WTC11 (cell line): ENCODE results near the gene MBIP. TPM values are rescaled to one million over a fixed set of nuclear protein-coding genes. Genes with fewer than 3 reads are reported as not detected.

ENCODE experiments used
- ATAC-seq: fragments of 200-7000 bp; cut with Tn5 transposase; 2 replicates; pipeline ENCODE4 v1.10.0; 2021; ENCODE audit warnings: mild to moderate bottlenecking, moderate library complexity
- CTCF ChIA-PET: fragments of 300-600 bp; sonication (Branson Sonifier 250); formaldehyde crosslinking; loops from one replicate; lab custom pipeline; 2021; ENCODE audit warnings: antibody characterized with exemption; lab: Charles Lee
- POLR2A ChIA-PET: fragments of 350-600 bp; sonication (Branson Sonifier 250); formaldehyde crosslinking; loops from one replicate; lab custom pipeline; 2021; ENCODE audit warnings: antibody characterized with exemption; lab: Charles Lee
- DNase-seq: peaks from one replicate; pipeline ENCODE4 v3.0.0; 2021; ENCODE audit warnings: low spot score
- H3K27ac Mint-ChIP-seq: 2 replicates; pipeline ENCODE4 v1.8.0; 2021; ENCODE audit warnings: mixed read lengths
- H3K27me3 Mint-ChIP-seq: 2 replicates; pipeline ENCODE4 v1.8.0; 2021; ENCODE audit warnings: low read depth, mild to moderate bottlenecking, moderate library complexity, mixed read lengths
- H3K36me3 Mint-ChIP-seq: 2 replicates; pipeline ENCODE4 v1.8.0; 2021; ENCODE audit warnings: mixed read lengths
- H3K4me1 Mint-ChIP-seq: 2 replicates; pipeline ENCODE4 v1.8.0; 2022; ENCODE audit warnings: mixed read lengths
- H3K4me3 Mint-ChIP-seq: 2 replicates; pipeline ENCODE4 v1.8.0; 2021; ENCODE audit warnings: mild to moderate bottlenecking, moderate library complexity, mixed read lengths
- H3K9me3 Mint-ChIP-seq: 2 replicates; pipeline ENCODE4 v1.8.0; 2021; ENCODE audit warnings: mixed read lengths
- AR ChIP-seq: fragments of 250-450 bp; sonication (Bioruptor Pico); IDR thresholded peaks from 2 replicates; pipeline ENCODE4 v1.9.0; 2021; ENCODE audit warnings: mild to moderate bottlenecking
- ATF6 ChIP-seq: sonication (generic); formaldehyde crosslinking; IDR thresholded peaks from 2 replicates; pipeline ENCODE4 v1.8.1; 2023; ENCODE audit warnings: mild to moderate bottlenecking, missing genetic modification reagents
- CBFB ChIP-seq: sonication (generic); formaldehyde crosslinking; IDR thresholded peaks from 2 replicates; pipeline ENCODE4 v1.8.1; 2022; ENCODE audit warnings: mild to moderate bottlenecking, low read depth, missing genetic modification reagents
- EMX1 ChIP-seq: fragments of 250-450 bp; sonication (Bioruptor Pico); IDR thresholded peaks from 2 replicates; pipeline ENCODE4 v1.8.0; 2021; ENCODE audit warnings: mild to moderate bottlenecking
- FOXJ3 ChIP-seq: sonication (generic); formaldehyde crosslinking; IDR thresholded peaks from 2 replicates; pipeline ENCODE4 v1.9.0; 2021; ENCODE audit warnings: missing genetic modification reagents, mild to moderate bottlenecking, borderline replicate concordance
- GABPB1 ChIP-seq: sonication (generic); formaldehyde crosslinking; IDR thresholded peaks from 2 replicates; pipeline ENCODE4 v1.8.1; 2023; ENCODE audit warnings: mild to moderate bottlenecking, missing genetic modification reagents
- IRF1 ChIP-seq: sonication (generic); formaldehyde crosslinking; IDR thresholded peaks from 2 replicates; pipeline ENCODE4 v1.8.0; 2023; ENCODE audit warnings: missing genetic modification reagents
- JUN ChIP-seq: sonication (generic); formaldehyde crosslinking; IDR thresholded peaks from 2 replicates; pipeline ENCODE4 v1.8.0; 2023; ENCODE audit warnings: mild to moderate bottlenecking, missing genetic modification reagents
- KAT7 ChIP-seq: sonication (generic); formaldehyde crosslinking; IDR thresholded peaks from 2 replicates; pipeline ENCODE4 v1.8.1; 2023; ENCODE audit warnings: missing genetic modification reagents, mild to moderate bottlenecking, borderline replicate concordance
- NR3C1 ChIP-seq: sonication (generic); formaldehyde crosslinking; conservative IDR thresholded peaks from 2 replicates; pipeline ENCODE4 v1.8.1; 2023; ENCODE audit warnings: low read depth, mild to moderate bottlenecking, missing genetic modification reagents
- TP53 ChIP-seq: sonication (generic); formaldehyde crosslinking; IDR thresholded peaks from 2 replicates; pipeline ENCODE4 v1.8.1; 2023; ENCODE audit warnings: mild to moderate bottlenecking, missing genetic modification reagents
- ZNF263 ChIP-seq: sonication (generic); formaldehyde crosslinking; IDR thresholded peaks from 2 replicates; pipeline ENCODE4 v1.8.1; 2022; ENCODE audit warnings: low read depth, mild to moderate bottlenecking, moderate library complexity, missing genetic modification reagents
- ZNF396 ChIP-seq: fragments of 250-450 bp; sonication (Bioruptor Pico); IDR thresholded peaks from 2 replicates; pipeline ENCODE4 v1.8.0; 2021; ENCODE audit warnings: mild to moderate bottlenecking, moderate library complexity, borderline replicate concordance
- ZNF532 ChIP-seq: fragments of 250-450 bp; sonication (Bioruptor Pico); IDR thresholded peaks from 2 replicates; pipeline ENCODE4 v1.9.0; 2021; ENCODE audit warnings: mild to moderate bottlenecking, borderline replicate concordance
- ZNF671 ChIP-seq: fragments of 250-450 bp; sonication (Bioruptor Pico); IDR thresholded peaks from 2 replicates; pipeline ENCODE4 v1.8.0; 2021; ENCODE audit warnings: mild to moderate bottlenecking
- total RNA-seq: library from RNA; stranded (reverse); gene quantifications from 3 replicates; pipeline ENCODE4 v1.2.3, GENCODE V29; 2021
- TF ChIP-seq, protein P1 (sequence below): fragments of 250-450 bp; sonication (Bioruptor Pico); IDR thresholded peaks from 2 replicates; pipeline ENCODE4 v1.8.0; 2021; ENCODE audit warnings: mild to moderate bottlenecking
- TF ChIP-seq, protein P2 (sequence below): fragments of 250-450 bp; sonication (Bioruptor Pico); IDR thresholded peaks from 2 replicates; pipeline ENCODE4 v1.9.0; 2021; ENCODE audit warnings: mild to moderate bottlenecking
- TF ChIP-seq, protein P3 (sequence below): sonication (generic); formaldehyde crosslinking; IDR thresholded peaks from 2 replicates; pipeline ENCODE4 v1.8.1; 2023; ENCODE audit warnings: mild to moderate bottlenecking, missing genetic modification reagents, moderate library complexity

The MBIP gene
- total RNA-seq, 1 experiment from 2014 or later: 18.4 TPM

DNA sequence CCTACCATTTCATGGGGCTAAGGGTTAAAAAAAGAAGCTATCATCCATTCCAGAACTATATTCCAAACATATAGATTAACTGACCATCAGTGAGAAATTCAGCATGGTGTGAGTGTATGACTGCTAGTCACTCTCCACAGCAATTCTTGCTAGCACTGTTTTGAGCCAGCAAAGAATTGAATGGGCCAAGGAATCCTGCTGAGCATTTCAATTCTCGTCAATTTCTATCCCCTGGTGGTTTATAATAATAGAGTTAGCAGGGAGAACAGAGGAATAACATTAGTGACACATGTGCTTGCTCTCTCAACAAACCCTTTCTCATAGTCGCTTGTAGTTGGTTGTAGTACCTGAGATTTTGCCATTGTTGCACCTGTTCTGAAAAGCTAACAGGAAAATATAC, 7.2 kb downstream of the MBIP start (continued):
- TF ChIP-seq, protein P1, sequence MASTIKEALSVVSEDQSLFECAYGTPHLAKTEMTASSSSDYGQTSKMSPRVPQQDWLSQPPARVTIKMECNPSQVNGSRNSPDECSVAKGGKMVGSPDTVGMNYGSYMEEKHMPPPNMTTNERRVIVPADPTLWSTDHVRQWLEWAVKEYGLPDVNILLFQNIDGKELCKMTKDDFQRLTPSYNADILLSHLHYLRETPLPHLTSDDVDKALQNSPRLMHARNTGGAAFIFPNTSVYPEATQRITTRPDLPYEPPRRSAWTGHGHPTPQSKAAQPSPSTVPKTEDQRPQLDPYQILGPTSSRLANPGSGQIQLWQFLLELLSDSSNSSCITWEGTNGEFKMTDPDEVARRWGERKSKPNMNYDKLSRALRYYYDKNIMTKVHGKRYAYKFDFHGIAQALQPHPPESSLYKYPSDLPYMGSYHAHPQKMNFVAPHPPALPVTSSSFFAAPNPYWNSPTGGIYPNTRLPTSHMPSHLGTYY (CRISPR knock-in tag): no peak
- TF ChIP-seq IRF1 (CRISPR knock-in tag) (no peak), NR3C1 (no peak), KAT7 (no peak)

GRCh38 chr14:36306836-36307235, 13.6 kb downstream of the MBIP start:
- H3K36me3 Mint-ChIP-seq: peaks cover 47% of the 10 kb centered on the region
- ChIA-PET CTCF (no interaction called here), POLR2A (no interaction called here)
- DNase-seq (no peak), ATAC-seq (no peak)
- no peak overlapping the region for H3K4me3 Mint-ChIP-seq
- H3K27me3 Mint-ChIP-seq: no peaks in the 10 kb centered on the region
- TF ChIP-seq, protein P2, sequence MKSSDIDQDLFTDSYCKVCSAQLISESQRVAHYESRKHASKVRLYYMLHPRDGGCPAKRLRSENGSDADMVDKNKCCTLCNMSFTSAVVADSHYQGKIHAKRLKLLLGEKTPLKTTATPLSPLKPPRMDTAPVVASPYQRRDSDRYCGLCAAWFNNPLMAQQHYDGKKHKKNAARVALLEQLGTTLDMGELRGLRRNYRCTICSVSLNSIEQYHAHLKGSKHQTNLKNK (CRISPR knock-in tag): no peak
- TF ChIP-seq EMX1 (CRISPR knock-in tag) (no peak), FOXJ3 (CRISPR knock-in tag) (no peak), GABPB1 (CRISPR knock-in tag) (no peak)
- TF ChIP-seq, protein P3, sequence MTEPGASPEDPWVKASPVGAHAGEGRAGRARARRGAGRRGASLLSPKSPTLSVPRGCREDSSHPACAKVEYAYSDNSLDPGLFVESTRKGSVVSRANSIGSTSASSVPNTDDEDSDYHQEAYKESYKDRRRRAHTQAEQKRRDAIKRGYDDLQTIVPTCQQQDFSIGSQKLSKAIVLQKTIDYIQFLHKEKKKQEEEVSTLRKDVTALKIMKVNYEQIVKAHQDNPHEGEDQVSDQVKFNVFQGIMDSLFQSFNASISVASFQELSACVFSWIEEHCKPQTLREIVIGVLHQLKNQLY (CRISPR knock-in tag): no peak
- H3K27ac Mint-ChIP-seq: no peak overlapping the region
- H3K4me1 Mint-ChIP-seq: no peaks in the 10 kb centered on the region
- H3K9me3 Mint-ChIP-seq: no peaks in the 10 kb centered on the region

DNA sequence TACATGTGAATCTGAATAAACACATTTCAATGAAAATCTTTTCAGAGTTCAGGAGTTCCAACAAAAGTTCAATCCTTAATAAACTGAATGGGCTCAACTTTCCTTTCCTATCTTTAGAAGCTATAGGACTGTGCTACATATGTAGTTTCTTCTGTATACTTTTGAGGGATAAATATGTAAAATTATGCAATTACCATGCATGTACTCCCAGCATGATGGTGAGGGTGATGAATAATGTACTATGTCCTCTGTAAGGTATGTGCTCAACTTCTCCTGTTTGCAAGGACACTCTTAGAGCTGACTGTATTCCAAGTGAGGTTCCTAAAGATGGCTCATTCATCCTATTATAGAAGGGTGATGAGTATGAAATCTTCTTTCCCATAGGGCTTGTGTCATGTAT, 15.5 kb downstream of the MBIP start:
- Mint-ChIP-seq H3K4me3 (no peak overlapping the region), H3K27me3 (no peaks in the 10 kb centered on the region), H3K27ac (no peak overlapping the region), H3K36me3 (peaks cover 35% of the 10 kb centered on the region), H3K4me1 (no peaks in the 10 kb centered on the region), H3K9me3 (no peaks in the 10 kb centered on the region)
- ChIA-PET CTCF (no interaction called here), POLR2A (no interaction called here)
- ATAC-seq (no peak), DNase-seq (no peak)
- TF ChIP-seq ZNF396 (no peak), GABPB1 (CRISPR knock-in tag) (no peak), TP53 (CRISPR knock-in tag) (no peak), JUN (no peak), CBFB (CRISPR knock-in tag) (no peak), ZNF532 (CRISPR knock-in tag) (no peak), ZNF263 (CRISPR knock-in tag) (no peak), ZNF671 (CRISPR knock-in tag) (no peak), ATF6 (no peak), AR (no peak)
